ENCODE measurements around the gene TECRL. TPM values are rescaled to one million over a fixed set of nuclear protein-coding genes. Genes with fewer than 3 reads are reported as not detected.

Gene TECRL
- total RNA-seq, 1 donor from 2014 or later: not detected

- Mint-ChIP-seq H3K27ac (ENCODE audit: unreplicated experiment) (no peak overlapping the region), H3K36me3 (ENCODE audit: low read depth) (no peaks in the 10 kb centered on the region), H3K4me3 (ENCODE audit: unreplicated experiment) (no peak overlapping the region), H3K9me3 (ENCODE audit: low read depth) (no peaks in the 10 kb centered on the region), H3K4me1 (ENCODE audit: low read depth) (no peaks in the 10 kb centered on the region), H3K27me3 (ENCODE audit: low read depth) (no peaks in the 10 kb centered on the region)
- no peak for DNase-seq (ENCODE audit: low spot score)
- no peak for TF ChIP-seq CTCF (IDR thresholded peaks at IDR 0.05)
Observed at GRCh38 chr4:64272432-64272831, 136.8 kb downstream of the TECRL start.

GRCh38 chr4:64271601-64272081, 137.6 kb downstream of the TECRL start:
- Mint-ChIP-seq H3K36me3 (ENCODE audit: low read depth) (no peaks in the 10 kb centered on the region), H3K27me3 (ENCODE audit: low read depth) (no peaks in the 10 kb centered on the region), H3K4me3 (ENCODE audit: unreplicated experiment) (no peak overlapping the region), H3K9me3 (ENCODE audit: low read depth) (no peaks in the 10 kb centered on the region), H3K27ac (ENCODE audit: unreplicated experiment) (no peak overlapping the region), H3K4me1 (ENCODE audit: low read depth) (no peaks in the 10 kb centered on the region)
- no peak for DNase-seq (ENCODE audit: low spot score)
- TF ChIP-seq CTCF (IDR thresholded peaks at IDR 0.05): no peak

- H3K27ac Mint-ChIP-seq (ENCODE audit: unreplicated experiment): no peak overlapping the region
- H3K4me3 Mint-ChIP-seq (ENCODE audit: unreplicated experiment): no peak overlapping the region
- H3K36me3 Mint-ChIP-seq (ENCODE audit: low read depth): no peaks in the 10 kb centered on the region
- no peaks in the 10 kb centered on the region for H3K27me3 Mint-ChIP-seq (ENCODE audit: low read depth)
- DNase-seq (ENCODE audit: low spot score): no peak
- H3K4me1 Mint-ChIP-seq (ENCODE audit: low read depth): no peaks in the 10 kb centered on the region
- TF ChIP-seq CTCF (IDR thresholded peaks at IDR 0.05): no peak
- peaks cover 7% of the 10 kb centered on the region for H3K9me3 Mint-ChIP-seq (ENCODE audit: low read depth)
Observed at GRCh38 chr4:64266669-64267068, 142.6 kb downstream of the TECRL start.

GRCh38 chr4:64266263-64266662, 143.0 kb downstream of the TECRL start:
- H3K4me3 Mint-ChIP-seq (ENCODE audit: unreplicated experiment): no peak overlapping the region
- no peaks in the 10 kb centered on the region for H3K36me3 Mint-ChIP-seq (ENCODE audit: low read depth)
- no peak overlapping the region for H3K27ac Mint-ChIP-seq (ENCODE audit: unreplicated experiment)

GRCh38 chr4:64251781-64252180, 157.5 kb downstream of the TECRL start:
- Mint-ChIP-seq H3K27ac (ENCODE audit: unreplicated experiment) (no peak overlapping the region), H3K4me1 (ENCODE audit: low read depth) (no peaks in the 10 kb centered on the region), H3K9me3 (ENCODE audit: low read depth) (peaks cover 11% of the 10 kb centered on the region), H3K4me3 (ENCODE audit: unreplicated experiment) (no peak overlapping the region), H3K27me3 (ENCODE audit: low read depth) (no peaks in the 10 kb centered on the region), H3K36me3 (ENCODE audit: low read depth) (no peaks in the 10 kb centered on the region)
- no peak for DNase-seq (ENCODE audit: low spot score)
- TF ChIP-seq CTCF (IDR thresholded peaks at IDR 0.05): no peak

More at GRCh38 chr4:64266263-64266662, 143.0 kb downstream of the TECRL start:
- no peak for DNase-seq (ENCODE audit: low spot score)
- Mint-ChIP-seq H3K4me1 (ENCODE audit: low read depth) (no peaks in the 10 kb centered on the region), H3K9me3 (ENCODE audit: low read depth) (peaks cover 7% of the 10 kb centered on the region), H3K27me3 (ENCODE audit: low read depth) (no peaks in the 10 kb centered on the region)
- TF ChIP-seq CTCF (IDR thresholded peaks at IDR 0.05): no peak

Measured in chondrocyte (in vitro differentiated cells).